NCI-H2171 treated with DMSO at 0.1 percent for 48 hours (cell line): ENCODE measurements around the gene TMSB10.
A peak's percentile ranks its signal among the peaks of the same experiment; 100 is the strongest.

ENCODE experiments used
- DNase-seq: peaks from one replicate; lab custom pipeline; 2025; lab: John Stamatoyannopoulos, UW

TMSB10 gene

DNA sequence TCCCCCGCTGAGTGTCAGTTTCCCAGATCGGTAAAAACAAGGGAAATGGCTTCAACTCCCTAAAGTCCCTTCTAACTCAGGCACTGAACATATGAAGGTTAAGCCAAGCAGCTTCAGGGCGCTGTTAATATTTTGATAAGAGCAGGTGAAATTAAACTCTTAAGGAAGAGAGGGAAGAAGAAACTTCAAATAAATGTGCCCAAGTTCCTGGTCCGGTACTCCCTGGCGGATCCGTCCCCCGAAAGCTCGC lies 25.1 kb upstream of the TMSB10 start:
- DNase-seq: no peak

GRCh38 chr2:84880645-84881521 lies 24.6 kb upstream of the TMSB10 start, which contains the start of gene TRABD2A:
Gene TRABD2A, minus strand, starts transcription at chr2:84881084. Its CDS starts 45 bp downstream, at chr2:84881039.
- no peak for DNase-seq

- peak; percentile 64 for DNase-seq
These were observed 23.7 kb upstream of the TMSB10 start for GRCh38 chr2:84881581-84882413.

DNA sequence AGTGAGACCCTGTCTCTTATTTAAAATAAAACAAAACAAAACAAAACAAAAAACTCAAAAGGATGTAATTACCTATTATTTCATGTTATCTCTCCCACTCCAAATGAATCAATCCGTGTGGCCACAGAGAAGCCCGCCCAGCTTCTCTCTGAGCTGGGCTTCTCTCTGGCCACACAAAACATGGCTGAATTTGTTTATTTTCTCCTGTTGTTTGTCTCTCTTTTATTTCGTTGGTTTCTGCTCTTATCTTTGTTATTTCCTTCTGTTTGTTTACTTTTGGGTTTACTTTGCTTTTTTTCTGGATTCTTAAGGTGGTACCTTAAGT lies 23.1 kb upstream of the TMSB10 start:
- no peak for DNase-seq

DNA sequence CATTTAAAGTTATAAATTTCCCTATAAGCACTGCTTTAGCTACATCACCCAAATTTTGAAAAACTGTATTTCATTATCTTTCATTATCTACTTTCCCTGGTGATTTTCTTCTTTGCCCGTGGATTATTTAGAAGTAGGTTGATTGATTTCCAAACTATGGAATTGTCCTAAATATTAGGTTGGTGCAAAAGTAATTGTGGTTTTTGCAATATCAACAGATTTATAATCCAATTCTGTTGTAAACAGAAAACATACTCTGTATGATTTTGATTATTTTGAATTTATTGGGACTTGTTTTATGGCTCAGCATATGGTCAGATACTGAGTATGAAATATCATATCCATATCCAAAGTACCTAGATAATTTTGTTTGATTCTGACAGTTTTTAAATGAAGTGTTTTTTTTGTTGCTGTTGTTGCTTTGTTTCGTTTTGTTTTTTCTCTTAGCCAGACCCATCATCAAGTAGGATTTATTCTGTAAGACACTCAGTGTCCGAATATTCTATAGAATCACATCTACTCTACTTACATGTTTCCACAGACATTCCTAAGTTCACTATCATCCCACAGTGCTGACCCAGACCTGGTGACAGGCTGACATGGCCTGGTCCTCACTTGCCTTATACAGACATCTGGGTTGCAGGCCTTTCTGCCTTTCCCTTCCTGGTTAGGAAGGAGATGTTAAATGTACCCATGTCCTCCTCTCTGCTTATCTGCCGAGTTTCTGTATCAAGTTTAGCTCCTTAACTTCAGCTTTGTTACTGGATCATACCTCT lies 22.5 kb upstream of the TMSB10 start:
- DNase-seq: no peak

DNA sequence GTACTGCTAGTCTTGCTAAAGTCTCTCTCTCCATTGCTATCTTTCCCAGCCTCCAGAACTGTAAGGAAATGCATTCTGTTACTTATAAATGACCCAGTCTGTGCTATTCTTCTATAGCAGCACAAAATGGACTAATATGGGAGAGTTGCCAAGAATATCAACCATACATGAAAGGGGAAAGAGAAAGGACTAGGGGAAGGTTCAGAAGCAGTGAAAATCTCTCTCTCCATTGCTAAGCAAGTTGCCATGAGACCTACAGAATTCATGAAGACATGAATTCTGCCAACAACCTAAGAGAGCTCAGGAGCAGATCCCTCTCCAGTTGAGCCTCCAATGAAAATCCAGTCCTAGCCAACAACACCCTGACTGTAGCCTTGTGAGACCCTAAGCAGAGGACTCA lies 21.0 kb upstream of the TMSB10 start:
- DNase-seq: no peak

- DNase-seq: no peak
These were observed 20.3 kb upstream of the TMSB10 start for GRCh38 chr2:84885111-84885510.

DNA sequence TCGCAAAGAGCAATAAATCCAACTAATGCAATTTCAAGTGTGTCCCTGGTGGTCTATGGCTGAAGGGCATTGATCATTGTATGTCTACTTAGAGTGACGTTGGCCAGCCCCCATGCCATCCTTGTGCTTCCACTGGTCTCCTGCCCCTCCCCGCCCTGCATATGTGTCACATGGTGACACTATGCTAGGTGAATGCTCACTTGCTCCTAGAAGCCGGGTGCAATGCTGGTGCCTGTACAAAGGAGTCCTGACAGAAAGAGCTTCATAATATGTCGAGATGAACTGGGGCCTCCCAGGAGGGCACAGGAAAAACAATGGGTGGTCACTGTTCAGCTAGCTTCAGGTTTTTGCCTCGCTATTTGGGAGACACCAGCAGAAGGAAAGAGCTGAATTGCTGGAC lies 18.7 kb upstream of the TMSB10 start:
- DNase-seq: no peak

GRCh38 chr2:84888401-84889276 lies 16.8 kb upstream of the TMSB10 start:
- DNase-seq: no peak

- no peak for DNase-seq
These were observed 16.1 kb upstream of the TMSB10 start for GRCh38 chr2:84889332-84889731.

DNA sequence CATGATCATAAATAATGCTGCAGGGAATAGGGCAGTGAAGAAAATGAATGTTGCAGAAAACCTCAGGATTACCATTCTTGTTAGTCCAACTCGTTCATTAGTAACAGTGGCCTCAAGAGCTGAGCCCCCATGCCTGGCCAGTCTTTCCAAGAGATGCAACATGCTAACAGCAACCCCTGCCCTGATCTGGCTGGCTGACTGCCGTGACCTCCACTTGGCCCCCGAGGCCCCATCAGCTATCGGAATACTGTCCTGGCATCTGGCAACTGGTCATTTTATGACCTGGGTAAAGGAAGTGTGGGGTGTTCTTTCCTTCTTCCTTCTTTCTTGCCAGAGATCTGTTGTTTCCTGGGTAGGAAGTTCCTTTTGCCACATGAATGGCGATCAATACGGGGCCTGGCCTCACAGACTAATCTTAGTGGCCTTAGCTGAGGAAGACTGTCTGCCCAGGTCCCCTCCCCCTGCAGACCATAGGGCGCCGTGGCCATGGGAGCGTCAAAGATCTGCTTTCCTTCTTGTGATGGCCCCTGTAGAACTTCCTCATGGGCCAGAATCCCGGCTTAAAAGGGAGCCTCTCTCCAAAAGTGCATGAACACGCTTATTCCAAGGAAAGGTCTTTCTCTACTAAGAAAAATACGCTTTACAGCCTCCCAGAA lies 14.0 kb upstream of the TMSB10 start:
- no peak for DNase-seq

DNA sequence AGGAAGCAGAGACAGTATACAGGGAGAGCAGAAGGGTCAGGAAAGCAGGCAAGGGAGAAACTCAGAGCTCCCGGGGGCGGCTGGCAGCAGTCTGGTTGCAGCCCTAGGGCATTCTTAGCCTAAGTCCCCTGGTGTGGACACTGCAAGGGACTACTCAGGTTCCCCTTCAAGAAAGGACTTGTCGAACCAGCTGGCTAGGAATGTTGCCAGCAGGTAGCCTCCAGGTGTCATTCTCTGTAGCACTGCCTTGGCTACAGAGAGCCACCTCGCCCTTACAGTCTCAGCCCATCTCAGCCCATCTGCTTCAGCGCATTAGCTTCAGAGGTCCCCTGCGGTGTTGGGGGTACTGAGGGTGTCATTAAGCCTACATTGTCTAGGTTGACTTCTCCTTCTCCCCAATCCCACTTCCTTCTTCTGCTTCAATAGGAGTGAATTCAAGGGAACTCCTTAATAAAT lies 11.3 kb upstream of the TMSB10 start:
- DNase-seq: peak; percentile 87

DNA sequence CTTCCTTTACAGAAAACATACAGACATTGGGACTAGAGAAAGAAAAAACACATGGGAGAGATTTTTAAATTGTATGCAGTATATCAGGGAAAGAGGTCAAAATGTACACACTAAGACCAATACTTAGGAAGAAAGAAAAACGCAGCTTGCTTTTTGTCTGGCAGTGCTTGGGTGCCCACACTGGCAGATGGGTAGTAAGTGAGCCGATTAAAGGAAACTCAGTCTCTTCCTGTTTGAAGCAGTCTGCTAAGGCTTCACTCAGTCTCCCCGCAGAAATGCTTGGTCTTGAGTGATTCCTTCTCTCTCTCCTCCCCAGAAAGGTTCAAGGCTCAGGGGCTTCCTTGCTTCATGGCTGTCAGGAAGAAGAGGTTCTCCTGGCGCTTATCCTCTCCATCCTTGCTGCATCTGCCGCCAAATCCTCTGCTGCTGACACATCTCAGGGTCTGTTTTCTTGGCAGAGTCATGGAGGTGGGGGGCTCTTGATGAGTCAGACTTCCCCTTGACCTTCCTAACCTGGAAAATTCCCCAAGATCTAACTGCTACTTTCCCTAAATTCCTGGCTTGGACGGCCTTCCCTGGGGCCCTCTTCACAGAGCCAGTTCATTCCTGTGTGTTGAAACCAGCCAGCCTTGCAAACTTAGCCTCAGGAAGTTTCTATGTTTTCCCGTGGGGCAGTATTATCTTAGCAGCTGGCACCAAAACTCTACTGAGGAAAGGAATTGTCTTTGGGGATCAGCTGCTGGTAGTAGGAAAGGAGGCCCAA lies 10.5 kb upstream of the TMSB10 start:
- DNase-seq: peak; percentile 81

GRCh38 chr2:84896567-84896966 lies 8.9 kb upstream of the TMSB10 start:
- no peak for DNase-seq

GRCh38 chr2:84897773-84898172 lies 7.7 kb upstream of the TMSB10 start:
- DNase-seq: no peak

- DNase-seq: no peak
These were observed 5.9 kb upstream of the TMSB10 start for GRCh38 chr2:84899304-84900204.

GRCh38 chr2:84900971-84901370 lies 4.5 kb upstream of the TMSB10 start:
- DNase-seq: no peak

DNA sequence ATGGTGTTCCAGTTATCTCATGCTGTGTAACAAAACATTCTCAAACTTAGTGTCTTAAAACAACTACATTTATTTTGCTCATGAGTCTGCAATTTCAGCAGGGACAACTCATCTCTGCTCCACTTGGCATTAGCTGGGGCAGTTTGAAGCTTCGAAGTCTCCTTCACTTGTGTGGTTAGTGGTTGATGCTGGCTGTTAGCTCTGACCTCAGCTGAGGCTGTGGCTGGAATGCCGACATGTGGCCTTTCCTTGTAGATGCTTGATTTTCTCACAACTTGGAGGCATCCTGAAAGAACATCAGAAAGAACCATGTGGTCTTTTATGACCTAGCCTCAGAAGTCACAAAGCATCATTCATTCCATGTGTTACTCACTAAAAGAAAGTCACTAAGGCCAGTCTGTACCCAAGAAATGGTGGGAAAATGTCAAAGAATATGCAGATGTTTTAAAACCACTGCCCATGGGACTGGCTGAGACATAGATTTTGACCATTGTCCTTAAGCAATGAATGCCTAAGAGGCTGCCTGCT lies 3.8 kb upstream of the TMSB10 start:
- no peak for DNase-seq

DNA sequence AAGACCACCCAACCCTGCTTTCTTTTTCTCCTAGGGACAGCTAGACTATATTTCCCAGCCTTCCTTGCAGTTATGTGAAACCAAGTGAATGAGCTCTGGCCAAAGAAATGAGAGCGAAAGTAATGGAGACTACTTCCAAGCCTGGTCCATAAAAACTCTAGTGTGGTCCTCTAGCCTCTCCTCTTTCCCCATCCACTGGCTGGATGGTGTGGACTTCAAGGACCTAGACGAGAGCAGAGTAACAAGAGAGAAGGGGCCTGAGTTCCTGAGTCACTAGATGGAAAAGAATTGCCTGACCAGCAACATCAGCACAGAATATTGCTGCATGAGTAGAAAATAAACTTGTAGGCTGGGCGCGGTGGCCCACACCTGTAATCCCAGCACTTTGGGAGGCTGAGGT lies 2.9 kb upstream of the TMSB10 start:
- DNase-seq: no peak
